ENCODE results near the gene OR5AS1.

DNA sequence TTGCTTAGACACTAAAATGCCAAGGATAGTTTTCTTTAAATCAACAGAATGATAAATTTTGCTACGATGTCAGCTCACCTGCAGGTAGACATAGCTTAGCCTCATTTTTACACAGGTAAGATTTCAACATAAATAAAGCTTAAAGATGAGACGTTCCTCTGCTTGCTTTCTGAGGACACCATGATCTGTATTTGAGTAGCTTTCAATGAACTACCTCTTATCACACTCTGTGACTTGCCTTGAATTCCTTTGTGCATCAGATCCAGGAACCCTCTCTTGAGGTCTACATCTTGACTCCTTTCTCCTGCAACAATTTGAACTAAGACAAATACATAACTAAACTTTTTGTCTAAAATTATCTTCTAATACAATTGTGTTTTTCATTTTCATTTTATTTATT is 39.5 kb downstream of the OR5AS1 start:
- TF ChIP-seq, protein P1, sequence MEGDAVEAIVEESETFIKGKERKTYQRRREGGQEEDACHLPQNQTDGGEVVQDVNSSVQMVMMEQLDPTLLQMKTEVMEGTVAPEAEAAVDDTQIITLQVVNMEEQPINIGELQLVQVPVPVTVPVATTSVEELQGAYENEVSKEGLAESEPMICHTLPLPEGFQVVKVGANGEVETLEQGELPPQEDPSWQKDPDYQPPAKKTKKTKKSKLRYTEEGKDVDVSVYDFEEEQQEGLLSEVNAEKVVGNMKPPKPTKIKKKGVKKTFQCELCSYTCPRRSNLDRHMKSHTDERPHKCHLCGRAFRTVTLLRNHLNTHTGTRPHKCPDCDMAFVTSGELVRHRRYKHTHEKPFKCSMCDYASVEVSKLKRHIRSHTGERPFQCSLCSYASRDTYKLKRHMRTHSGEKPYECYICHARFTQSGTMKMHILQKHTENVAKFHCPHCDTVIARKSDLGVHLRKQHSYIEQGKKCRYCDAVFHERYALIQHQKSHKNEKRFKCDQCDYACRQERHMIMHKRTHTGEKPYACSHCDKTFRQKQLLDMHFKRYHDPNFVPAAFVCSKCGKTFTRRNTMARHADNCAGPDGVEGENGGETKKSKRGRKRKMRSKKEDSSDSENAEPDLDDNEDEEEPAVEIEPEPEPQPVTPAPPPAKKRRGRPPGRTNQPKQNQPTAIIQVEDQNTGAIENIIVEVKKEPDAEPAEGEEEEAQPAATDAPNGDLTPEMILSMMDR (tag by site-specific recombination; IDR thresholded peaks at IDR 0.05), result no peak
- TF ChIP-seq YY1 (tag by site-specific recombination; IDR thresholded peaks at IDR 0.05), result no peak
- TF ChIP-seq ZNF19 (tag by site-specific recombination; IDR thresholded peaks at IDR 0.05; ENCODE audit: low read depth), result no peak
- no peak for TF ChIP-seq ZBTB7A (tag by site-specific recombination; IDR thresholded peaks at IDR 0.05; ENCODE audit: low read depth)
- no peak for TF ChIP-seq KLF16 (tag by site-specific recombination; IDR thresholded peaks at IDR 0.05)
- TF ChIP-seq, protein P2, sequence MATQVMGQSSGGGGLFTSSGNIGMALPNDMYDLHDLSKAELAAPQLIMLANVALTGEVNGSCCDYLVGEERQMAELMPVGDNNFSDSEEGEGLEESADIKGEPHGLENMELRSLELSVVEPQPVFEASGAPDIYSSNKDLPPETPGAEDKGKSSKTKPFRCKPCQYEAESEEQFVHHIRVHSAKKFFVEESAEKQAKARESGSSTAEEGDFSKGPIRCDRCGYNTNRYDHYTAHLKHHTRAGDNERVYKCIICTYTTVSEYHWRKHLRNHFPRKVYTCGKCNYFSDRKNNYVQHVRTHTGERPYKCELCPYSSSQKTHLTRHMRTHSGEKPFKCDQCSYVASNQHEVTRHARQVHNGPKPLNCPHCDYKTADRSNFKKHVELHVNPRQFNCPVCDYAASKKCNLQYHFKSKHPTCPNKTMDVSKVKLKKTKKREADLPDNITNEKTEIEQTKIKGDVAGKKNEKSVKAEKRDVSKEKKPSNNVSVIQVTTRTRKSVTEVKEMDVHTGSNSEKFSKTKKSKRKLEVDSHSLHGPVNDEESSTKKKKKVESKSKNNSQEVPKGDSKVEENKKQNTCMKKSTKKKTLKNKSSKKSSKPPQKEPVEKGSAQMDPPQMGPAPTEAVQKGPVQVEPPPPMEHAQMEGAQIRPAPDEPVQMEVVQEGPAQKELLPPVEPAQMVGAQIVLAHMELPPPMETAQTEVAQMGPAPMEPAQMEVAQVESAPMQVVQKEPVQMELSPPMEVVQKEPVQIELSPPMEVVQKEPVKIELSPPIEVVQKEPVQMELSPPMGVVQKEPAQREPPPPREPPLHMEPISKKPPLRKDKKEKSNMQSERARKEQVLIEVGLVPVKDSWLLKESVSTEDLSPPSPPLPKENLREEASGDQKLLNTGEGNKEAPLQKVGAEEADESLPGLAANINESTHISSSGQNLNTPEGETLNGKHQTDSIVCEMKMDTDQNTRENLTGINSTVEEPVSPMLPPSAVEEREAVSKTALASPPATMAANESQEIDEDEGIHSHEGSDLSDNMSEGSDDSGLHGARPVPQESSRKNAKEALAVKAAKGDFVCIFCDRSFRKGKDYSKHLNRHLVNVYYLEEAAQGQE (tag by site-specific recombination; IDR thresholded peaks at IDR 0.05), result no peak
- TF ChIP-seq GLI2 (tag by site-specific recombination; IDR thresholded peaks at IDR 0.05; ENCODE audit: borderline replicate concordance, low read depth), result no peak
- TF ChIP-seq ZNF416 (tag by site-specific recombination; IDR thresholded peaks at IDR 0.05), result no peak
- no peak for TF ChIP-seq ZSCAN23 (tag by site-specific recombination; IDR thresholded peaks at IDR 0.05)

Data from HEK293 (cell line).